Adrenal gland (tissue), 5 donors: ENCODE results near the gene FDX2.
"Not testable (repeated sequence)": the region's sequence is repeated elsewhere in the genome, so short reads cannot be mapped to it uniquely, and the experiment has no call there.

Experiments used
- POLR2A ChIP-seq, 2 donors: fragments of 450-650 bp; IDR thresholded peaks; one replicate each; pipeline ENCODE4 v1.6.1; 2017; ENCODE audit warnings: antibody characterized with exemption in 2 of 2, mild to moderate bottlenecking in 2 of 2, moderate library complexity in 1 of 2
- TF ChIP-seq, protein P1 (sequence below), 6 experiments: fragments of 450-650 bp in 4 of 6; fragments of 200-600 bp in 2 of 6; sonication (generic) in 1 of 6; IDR thresholded peaks; 1 replicate in 5 of 6; 2 replicates in 1 of 6; pipeline versions ENCODE4 v1.5.1 to v1.8.0; 2016 to 2021; ENCODE audit warnings: antibody characterized with exemption in 6 of 6, mild to moderate bottlenecking in 2 of 6, moderate library complexity in 1 of 6
- donor health status: DM: no; HTN: no; CAD: no.

DNA sequence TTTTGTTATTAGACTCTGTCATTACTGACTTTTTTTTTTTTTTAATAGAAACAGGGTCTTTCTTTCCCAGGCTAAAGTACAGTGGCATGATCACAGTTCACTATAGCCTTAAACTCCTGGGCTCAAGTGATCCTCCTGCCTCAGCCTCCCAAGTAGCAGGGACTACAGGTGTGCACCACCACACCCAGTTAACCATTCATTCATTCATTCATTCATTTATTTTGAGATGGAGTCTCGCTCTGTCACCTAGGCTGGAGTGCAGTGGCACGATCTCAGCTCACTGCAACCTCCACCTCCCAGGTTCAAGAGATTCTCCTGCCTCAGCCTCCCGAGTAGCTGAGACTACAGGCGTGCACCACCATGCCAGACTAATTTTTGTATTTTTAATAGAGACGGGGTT, 33.8 kb downstream of the FDX2 start:
- TF ChIP-seq, protein P1, sequence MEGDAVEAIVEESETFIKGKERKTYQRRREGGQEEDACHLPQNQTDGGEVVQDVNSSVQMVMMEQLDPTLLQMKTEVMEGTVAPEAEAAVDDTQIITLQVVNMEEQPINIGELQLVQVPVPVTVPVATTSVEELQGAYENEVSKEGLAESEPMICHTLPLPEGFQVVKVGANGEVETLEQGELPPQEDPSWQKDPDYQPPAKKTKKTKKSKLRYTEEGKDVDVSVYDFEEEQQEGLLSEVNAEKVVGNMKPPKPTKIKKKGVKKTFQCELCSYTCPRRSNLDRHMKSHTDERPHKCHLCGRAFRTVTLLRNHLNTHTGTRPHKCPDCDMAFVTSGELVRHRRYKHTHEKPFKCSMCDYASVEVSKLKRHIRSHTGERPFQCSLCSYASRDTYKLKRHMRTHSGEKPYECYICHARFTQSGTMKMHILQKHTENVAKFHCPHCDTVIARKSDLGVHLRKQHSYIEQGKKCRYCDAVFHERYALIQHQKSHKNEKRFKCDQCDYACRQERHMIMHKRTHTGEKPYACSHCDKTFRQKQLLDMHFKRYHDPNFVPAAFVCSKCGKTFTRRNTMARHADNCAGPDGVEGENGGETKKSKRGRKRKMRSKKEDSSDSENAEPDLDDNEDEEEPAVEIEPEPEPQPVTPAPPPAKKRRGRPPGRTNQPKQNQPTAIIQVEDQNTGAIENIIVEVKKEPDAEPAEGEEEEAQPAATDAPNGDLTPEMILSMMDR (IDR thresholded peaks at IDR 0.05): not testable (repeated sequence)
- TF ChIP-seq POLR2A (IDR thresholded peaks at IDR 0.05): not testable (repeated sequence)
